ENCODE results near the gene SKOR1.

Gene SKOR1

DNA sequence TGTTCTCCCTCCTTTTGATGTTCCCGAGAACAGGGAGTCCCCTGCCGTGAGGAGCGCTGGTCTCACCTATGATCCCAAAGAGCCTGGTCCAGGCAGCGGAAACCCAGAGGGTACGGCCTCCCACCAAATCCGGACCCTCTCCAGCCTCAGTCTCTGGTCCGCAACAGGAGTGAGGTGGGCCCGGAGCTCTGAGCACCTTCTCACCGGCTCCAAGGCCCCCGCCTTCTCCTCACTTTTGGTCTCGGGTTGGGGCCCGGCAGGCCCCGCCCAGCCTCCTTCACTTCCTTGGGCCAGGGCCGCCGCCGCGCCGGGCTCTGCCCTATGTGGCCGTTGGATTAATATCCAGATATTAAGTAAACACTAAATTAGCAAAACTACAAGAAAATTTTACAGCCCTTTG is 5.7 kb upstream of the SKOR1 start:
- DNase-seq, result no peak

- no peak for DNase-seq
Measured at GRCh38 chr15:67820122-67820991, 5.0 kb upstream of the SKOR1 start.

GRCh38 chr15:67820992-67821783 is 4.1 kb upstream of the SKOR1 start:
- DNase-seq, result no peak

GRCh38 chr15:67821784-67822440 is 3.4 kb upstream of the SKOR1 start:
- no peak for DNase-seq

DNA sequence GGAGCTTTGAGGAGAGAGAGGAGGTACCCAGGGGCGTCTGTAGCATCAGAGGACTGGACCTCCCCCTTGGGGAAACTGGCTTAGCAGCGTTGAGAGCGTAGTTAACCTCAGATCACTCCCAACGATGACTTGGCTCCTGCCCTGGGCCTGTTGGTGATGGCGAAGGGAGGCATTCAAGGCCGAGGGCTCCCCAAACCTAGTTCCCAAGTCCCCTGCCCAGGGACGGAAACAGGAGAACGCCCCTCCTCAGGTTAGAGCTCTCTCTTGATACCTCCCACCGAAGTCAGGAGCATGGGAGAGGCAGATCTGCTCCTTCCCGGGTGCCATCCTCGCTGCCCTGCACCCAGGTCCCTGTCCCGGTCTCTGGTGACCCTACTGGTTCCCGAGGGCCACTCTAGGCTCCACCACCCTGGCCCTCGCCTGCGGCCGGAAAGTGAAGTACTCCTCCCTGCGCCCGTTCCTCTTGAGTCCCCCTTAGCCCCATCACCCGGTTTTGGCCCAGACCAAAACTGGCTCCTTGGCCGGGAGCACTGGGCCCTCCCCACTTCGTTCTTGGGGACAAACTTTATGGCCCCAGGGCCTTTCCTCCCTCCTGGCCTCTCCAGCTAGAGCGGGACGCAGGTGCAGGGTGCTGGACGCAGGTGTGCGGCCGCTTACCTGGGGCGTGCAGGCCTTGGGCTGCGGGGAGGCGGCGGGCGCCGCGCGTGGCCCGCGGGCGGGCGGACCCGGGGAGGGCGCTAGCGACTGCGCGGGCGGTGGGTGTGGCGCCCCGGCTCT is 2.6 kb upstream of the SKOR1 start:
- DNase-seq, result no peak

DNA sequence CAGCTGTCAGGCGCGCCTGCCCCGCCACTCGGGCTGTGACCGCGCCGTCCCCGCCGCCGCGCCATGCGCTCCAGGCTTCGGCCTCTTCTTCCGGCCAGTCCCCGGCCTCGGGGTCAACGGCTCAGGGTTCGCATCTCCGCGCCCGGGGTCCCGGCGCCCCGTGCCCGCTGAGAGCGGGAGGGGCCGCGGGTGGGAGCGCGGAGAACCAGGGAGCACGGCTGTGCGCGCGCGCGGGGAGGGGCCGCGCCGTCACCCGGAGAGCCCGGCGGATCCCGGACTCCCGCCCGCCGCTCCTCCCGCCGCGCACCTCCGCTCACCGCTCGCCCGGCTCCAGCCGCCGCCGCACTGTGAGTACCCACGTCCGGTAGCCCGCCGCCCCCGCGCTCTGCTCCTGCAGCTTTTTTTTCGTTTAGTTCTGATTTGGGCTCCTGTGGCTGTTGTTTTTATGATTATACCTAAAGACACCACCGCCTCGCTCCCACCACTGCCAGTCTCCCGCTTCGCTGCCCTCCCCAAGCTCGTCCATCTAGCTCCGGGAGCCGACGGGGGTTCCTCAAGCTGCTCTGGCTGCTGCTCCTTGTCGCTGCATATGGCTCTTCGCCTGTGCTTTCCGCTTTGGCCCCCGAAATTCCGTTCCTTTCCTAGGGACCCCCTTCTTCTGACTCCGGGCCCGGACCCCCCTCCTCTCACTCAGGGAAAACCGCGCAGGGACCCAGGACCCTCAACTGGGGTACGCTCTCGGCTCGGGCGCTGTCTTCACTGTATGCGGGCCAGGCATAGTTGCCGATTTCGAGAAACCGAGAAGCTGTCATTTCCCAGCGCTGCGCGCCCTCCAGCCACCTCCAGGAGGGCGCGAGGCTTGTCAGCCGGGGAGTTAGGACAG is 1.8 kb upstream of the SKOR1 start:
- no peak for DNase-seq

DNA sequence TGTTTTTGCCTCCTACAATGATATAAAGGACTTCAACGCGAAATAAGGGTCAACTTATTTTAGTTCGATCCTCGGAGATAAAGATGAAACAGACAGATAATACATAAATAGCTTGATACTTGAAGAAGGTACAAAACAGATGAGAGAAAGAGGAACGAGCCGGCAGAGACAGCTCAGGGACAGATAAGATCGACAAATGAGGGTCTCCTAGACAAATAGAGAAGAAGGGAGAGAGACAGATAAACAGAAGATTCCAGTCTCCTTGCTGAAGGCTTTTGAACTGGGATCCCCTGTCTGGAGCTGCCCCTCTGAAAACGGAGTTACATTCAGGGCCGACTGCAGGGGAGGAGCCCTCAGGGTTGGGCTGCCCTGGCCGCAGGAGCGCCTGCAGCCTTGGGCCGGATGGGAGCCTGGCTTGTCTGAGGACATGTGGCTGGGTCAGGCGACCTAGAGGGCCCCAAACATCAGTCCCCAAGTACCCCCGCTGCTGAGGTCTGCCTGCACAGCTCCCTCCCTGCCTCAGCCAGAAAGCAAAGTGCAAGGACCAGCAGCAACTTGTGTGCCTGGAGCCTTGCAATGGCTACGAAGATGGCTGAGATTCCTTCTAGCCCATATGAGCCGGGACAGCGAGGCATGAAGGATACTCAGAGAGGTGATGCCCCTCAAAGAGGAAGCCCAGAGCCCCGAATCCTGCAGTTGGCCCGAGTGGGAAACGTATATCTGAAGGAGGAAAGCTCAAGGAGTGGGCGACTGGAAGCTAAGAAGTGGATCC is 926 bp upstream of the SKOR1 start:
- no peak for DNase-seq

DNA sequence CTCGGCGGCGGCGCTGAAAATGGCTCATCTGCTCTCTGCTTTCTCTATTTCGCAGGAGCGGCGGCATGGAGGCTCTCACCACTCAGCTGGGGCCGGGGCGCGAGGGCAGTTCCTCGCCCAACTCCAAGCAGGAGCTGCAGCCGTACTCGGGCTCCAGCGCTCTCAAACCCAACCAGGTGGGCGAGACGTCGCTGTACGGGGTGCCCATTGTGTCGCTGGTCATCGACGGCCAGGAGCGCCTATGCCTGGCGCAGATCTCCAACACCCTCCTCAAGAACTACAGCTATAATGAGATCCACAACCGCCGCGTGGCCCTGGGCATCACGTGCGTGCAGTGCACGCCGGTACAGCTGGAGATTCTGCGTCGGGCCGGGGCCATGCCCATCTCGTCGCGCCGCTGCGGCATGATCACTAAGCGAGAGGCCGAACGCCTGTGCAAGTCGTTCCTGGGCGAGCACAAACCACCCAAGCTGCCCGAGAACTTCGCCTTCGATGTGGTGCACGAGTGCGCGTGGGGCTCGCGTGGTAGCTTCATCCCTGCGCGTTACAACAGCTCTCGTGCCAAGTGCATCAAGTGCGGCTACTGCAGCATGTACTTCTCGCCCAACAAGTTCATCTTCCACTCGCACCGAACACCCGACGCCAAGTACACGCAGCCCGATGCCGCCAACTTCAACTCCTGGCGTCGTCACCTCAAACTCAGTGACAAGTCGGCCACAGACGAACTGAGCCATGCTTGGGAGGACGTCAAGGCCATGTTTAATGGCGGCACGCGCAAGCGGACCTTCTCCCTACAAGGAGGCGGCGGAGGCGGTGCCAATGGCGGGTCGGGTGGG is 790 bp downstream of the SKOR1 start:
- DNase-seq, result no peak

DNA sequence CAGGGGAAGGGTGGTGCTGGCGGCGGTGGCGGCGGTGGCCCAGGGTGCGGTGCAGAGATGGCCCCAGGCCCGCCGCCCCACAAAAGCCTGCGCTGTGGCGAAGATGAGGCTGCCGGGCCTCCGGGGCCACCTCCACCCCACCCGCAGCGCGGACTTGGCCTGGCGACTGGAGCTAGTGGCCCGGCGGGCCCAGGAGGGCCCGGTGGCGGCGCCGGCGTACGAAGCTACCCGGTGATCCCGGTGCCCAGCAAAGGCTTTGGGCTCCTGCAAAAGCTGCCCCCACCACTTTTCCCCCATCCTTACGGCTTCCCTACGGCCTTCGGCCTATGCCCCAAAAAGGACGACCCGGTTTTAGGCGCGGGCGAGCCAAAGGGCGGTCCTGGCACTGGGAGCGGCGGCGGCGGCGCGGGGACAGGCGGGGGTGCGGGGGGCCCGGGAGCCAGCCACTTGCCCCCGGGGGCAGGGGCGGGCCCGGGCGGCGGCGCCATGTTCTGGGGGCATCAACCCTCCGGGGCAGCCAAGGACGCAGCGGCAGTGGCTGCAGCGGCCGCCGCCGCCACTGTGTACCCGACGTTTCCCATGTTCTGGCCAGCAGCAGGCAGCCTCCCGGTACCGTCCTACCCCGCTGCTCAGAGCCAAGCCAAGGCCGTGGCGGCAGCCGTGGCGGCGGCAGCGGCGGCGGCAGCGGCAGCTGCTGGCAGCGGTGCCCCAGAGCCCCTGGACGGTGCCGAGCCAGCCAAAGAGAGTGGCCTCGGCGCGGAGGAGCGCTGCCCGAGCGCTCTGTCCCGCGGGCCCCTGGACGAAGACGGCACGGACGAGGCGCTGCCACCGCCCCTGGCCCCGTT is 1.6 kb downstream of the SKOR1 start:
- DNase-seq, result no peak

DNA sequence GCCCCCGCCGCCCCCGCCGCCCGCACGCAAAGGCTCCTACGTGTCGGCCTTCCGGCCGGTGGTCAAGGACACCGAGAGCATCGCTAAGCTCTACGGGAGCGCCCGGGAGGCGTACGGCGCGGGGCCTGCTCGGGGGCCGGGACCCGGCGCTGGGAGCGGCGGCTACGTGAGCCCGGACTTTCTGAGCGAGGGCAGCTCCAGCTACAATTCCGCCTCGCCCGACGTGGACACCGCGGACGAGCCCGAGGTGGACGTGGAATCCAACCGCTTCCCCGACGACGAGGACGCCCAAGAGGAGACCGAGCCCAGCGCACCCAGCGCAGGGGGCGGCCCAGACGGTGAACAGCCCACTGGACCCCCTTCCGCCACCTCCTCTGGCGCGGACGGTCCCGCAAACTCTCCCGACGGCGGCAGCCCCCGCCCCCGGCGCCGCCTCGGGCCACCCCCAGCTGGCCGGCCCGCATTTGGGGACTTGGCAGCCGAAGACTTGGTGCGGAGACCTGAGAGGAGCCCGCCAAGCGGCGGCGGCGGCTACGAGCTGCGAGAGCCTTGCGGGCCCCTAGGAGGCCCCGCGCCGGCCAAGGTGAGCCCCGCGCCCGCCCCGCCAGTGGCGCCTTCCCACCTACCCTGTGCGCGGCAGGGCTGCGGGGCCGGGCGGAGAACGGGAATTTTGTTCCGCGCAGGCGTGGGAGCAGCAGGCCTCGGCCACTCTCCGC is 2.4 kb downstream of the SKOR1 start:
- DNase-seq, result no peak

DNA sequence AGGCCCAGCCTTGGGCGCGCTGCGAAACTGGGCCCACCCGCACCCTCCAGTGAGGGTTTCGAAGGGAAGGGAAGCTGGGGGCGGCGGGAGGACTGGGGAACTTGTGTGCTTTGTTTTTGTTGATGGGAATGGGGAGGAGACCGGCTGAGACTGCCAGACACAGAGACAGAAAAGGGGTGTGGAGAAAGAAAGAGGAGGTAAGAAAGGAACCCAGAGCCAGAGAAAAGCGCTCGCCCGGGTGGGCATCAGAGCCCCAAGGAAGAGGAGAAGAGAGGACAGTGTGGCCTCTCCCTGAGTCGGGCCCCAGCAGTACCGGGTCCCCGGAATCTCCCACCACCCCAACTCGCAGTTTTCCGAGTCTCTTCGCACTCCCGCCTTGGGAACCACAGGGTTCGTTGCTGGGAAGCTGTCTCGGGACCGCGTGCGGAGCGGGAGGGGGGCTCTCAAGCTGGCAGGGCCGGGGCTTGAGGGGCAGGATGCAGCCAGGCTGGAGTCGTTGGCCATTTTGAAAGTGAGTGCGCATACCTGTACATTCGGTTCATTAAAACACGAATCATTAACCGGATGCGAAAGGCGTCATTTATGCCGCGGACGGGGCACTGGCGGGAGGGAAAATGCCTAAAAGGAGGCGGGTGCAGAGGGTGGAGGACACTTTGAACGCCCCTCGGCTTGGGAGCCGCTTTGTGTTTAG is 3.1 kb downstream of the SKOR1 start:
- no peak for DNase-seq

DNA sequence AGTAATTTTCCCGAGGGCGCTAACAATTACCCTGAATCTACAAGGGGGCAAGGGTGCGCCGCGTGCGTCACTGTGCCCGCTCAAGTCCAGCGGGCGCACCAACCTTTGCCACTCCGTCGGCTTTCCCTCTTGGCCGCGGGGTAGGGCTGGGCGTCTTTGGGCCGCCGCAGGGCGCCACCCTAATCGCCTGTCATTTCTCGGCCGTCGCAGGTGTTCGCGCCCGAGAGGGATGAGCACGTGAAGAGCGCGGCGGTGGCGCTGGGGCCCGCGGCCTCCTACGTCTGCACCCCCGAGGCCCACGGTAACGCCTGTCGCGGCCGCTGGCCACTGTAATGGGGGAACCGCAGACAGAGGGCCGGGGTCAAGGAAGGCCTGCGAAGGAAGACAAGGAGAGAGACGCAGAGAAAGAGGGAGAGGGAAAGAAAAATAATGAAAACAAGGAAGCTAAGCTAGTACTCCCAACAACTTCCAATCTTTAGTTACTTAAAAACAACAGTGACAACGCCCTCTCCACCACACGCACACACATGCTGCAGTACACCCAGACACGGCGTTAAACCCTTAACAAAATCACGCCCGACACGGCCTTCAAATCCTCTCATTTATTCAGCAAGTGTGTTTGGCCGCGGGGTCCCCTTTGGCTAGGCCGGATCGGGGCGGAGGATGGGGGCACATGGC is 3.8 kb downstream of the SKOR1 start:
- no peak for DNase-seq

GRCh38 chr15:67829647-67830504 is 4.6 kb downstream of the SKOR1 start:
- DNase-seq, result no peak

GRCh38 chr15:67831363-67831762 is 6.1 kb downstream of the SKOR1 start:
- DNase-seq, result no peak

DNA sequence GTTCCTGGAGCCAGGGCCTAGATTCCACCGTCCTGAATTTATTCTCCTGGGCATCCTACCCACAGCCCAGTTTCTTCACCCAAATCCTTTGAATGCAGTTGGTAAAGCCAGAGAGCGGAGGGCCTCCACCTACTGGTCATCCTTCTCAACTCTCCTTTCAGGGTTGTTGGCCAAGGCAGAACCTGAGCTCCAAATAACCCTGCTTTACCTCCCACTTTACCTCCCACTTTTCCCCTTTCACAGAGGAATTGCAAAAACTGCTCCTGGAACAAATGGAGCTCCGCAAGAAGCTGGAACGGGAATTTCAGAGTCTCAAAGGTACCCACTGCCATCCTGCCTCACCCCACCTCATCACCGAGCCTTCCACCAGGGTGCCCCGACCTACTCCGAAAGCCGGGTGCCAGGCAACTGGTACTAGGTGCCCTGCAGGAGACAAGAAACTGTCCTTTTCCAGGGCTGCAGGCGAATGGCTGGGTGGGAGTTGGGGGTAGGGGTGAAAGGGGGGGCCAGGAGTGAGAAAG is 6.8 kb downstream of the SKOR1 start:
- DNase-seq, result no peak
